HG03432 (cell line): ENCODE data around the gene DENND5A.
"Not testable (repeated sequence)": the region's sequence is repeated elsewhere in the genome, so short reads cannot be mapped to it uniquely, and the experiment has no call there.

Experiments
- ATAC-seq: cut with Tn5 transposase; IDR thresholded peaks from one replicate; pipeline ENCODE4 v1.9.1; 2021; ENCODE audit warnings: mild to moderate bottlenecking, moderate library complexity; ENCODE audit not compliant: unreplicated experiment

Gene DENND5A

GRCh38 chr11:9104580-9104979 is 160.6 kb downstream of the DENND5A start:
- ATAC-seq: no peak

- no peak for ATAC-seq
Observed at GRCh38 chr11:9103542-9104276, 161.4 kb downstream of the DENND5A start.

GRCh38 chr11:9099617-9100016 is 165.5 kb downstream of the DENND5A start:
- no peak for ATAC-seq

GRCh38 chr11:9098455-9098854 is 166.7 kb downstream of the DENND5A start:
- not testable (repeated sequence) for ATAC-seq

GRCh38 chr11:9097186-9097943 is 167.8 kb downstream of the DENND5A start:
- ATAC-seq: not testable (repeated sequence)

DNA sequence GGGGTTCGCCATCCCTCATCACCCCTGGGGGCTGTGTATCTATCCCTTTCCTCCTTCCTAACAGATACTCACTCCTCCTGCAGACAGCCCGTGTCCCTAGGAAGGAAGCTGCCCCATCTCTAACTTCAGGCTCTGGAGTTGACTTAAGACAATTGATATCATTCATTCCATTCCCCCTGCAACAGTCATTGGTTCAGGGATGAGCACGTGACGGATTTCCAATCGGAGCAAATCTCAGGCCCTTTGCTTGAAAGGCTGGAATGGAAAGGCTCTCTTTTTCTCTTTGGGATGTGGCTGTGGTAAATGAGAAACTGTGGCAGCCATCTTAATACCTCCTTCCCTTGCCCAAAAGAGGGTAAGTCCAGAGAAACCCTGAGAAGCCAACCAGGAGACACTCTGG is 168.7 kb downstream of the DENND5A start:
- no peak for ATAC-seq

DNA sequence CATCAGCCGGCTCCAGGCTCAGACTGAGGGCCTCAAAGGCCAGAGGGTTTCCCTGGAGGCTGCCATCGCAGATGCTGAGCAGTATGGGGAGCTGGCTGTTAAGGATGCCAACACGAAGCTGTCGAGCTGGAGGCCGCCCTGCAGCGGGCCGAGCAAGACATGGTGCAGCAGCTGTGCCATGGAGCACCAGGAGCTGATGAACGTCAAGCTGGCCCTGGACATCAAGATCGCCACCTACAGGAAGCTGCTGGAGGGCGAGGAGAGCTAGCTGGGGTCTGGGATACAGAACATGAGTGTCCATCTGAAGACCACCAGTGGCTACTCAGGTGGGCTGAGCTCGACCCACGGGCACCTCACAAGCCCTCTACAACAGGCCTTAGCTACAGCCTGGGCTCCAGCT is 169.7 kb downstream of the DENND5A start:
- ATAC-seq: no peak

GRCh38 chr11:9094420-9094819 is 170.7 kb downstream of the DENND5A start:
- ATAC-seq: no peak

DNA sequence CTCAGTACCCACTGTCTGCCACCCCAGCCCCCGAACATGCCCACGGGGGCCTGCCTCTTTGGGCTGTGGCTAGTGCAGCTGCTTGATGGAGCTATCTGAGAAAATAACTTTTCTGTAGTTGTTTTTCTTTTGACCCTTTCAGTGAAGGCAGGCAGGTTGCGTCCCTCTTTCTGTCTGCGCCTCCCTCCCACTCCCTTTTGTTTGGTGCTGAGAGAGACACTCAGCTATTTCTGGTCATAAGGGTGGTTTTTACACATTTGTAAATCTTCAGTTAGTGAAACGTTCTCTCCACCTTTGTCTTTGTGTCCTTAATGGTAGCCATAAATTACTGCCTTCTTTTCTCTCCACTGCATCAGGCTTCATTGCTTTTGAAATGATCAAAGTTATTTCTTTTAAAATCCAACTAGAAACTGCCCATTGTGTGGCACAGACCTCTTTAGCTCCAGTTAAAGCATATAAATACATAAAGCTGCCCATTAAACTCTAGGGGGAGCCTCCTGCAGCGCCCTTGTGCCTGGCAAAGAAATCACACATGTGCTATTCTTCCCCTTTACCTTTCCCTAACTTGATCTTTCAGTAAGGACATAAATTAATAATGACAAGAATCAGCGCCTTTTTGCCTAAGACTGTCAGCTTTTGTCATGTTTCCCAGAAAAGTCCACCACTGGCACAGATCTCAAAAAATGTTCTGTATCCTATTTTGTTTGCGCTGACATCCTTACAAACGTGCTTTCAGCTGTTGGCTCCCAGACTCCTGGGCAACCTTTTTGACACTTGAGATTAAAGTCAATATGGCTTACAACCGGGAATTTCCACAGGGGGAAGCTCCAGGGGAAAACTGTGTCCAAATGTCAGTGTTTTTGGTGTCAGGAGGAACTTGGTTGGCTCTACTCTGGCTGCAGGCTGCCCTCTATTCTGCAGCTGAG is 172.0 kb downstream of the DENND5A start:
- no peak for ATAC-seq

- no peak for ATAC-seq
Observed at GRCh38 chr11:9092072-9092471, 173.1 kb downstream of the DENND5A start.

DNA sequence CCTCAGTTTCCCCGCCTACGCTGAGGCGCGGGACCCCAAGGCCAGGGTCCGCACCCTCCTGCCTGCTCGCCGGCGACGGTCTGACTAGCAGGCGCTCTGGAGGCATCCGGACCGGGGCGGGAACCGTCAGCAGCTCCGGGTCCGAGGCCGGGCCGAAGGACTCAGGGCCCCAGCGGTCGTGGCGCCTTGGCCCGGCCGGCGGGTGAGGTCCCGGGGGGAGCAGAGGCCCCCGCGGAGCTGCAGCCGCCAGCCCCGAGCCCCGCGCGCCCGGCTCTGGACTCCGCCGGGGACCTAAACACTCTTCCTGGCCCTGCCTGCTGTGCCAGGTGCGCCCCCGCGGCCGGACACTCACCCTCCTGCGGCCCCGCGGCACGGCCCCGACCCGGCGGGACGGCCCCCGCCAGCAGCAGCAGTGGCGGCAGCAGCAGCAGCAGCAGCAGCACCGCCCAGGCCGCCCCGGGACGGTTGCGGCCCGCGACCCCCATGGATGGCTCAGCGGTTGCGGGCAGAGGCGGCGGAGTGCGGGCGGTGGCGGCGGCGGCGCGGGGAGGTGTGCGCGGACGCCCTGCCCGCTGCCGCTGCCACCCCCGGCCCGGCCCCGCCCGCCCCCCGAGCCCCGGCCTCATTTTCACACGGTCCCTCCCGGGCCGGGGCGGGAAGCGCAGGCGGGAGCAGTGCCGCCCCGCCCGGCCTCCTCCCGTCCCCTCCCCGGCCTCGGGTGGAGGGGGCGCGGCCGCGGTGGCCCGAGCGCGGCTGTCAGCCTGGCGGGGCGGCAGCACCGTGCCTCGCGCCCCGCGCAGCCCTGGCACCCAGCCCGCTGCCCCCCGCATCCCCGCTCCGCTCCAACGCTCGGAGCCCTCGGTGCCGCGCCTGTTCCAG is 173.9 kb downstream of the DENND5A start, which contains the start of gene SCUBE2:
Gene SCUBE2, minus strand, starts transcription at position 556 of the 879 bp plus-strand sequence. Its CDS starts 71 bp downstream, at position 485.
- no peak for ATAC-seq

DNA sequence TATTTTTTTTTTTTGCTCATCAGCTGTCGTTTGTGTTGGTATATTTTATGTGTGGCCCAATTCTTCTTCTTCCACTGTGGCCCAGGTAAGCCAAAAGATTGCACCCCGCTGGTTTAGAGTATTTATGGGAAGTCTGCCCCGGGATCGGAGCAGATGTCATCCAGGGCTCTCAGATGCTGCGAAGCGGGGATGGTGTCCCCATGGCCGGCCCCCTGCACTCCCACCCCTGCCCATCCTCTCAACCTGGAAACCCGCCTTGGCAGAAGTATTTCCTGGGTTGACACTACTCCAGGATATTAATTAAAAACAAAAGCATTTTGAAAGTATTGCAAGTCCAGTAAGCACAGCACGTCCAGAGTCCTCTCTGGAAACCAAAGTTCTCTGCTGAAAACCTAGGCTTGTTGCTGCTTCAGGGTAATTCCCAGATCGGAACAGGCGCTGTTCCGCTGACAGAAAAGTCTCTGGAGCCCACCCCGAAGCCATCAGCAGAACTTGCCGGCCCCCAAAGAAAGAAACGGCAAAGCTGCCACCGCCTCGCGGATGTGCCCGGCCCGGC is 174.6 kb downstream of the DENND5A start:
- no peak for ATAC-seq

GRCh38 chr11:9089636-9090035 is 175.5 kb downstream of the DENND5A start:
- ATAC-seq: no peak

GRCh38 chr11:9089061-9089460 is 176.1 kb downstream of the DENND5A start:
- ATAC-seq: no peak
